A673 (cell line): ENCODE measurements around the gene HECTD4. TPM values are rescaled to one million over a fixed set of nuclear protein-coding genes. Genes with fewer than 3 reads are reported as not detected.

Source experiments
- BruUV-seq: library from RNA; stranded (reverse); fragments of 400-500 nt; replicated peaks from 2 replicates; lab custom pipeline; 2021; lab: Mats Ljungman, UMichigan
- CTCF ChIA-PET: fragments of 300-600 bp; sonication (Branson Sonifier 250); formaldehyde crosslinking; loops from one replicate; lab custom pipeline; 2022; ENCODE audit warnings: antibody characterized with exemption; lab: Charles Lee
- POLR2A ChIA-PET: fragments of 300-600 bp; sonication (Branson Sonifier 250); formaldehyde crosslinking; loops from one replicate; lab custom pipeline; 2022; ENCODE audit warnings: antibody characterized with exemption; ENCODE audit not compliant: low non-redundant PET; lab: Charles Lee
- DNase-seq: peaks from one replicate; pipeline ENCODE4 v3.0.0-alpha.2; 2015; ENCODE audit warnings: low spot score
- H3K27ac ChIP-seq: fragments of 200-600 bp; sonication (generic); 2 replicates; pipeline ENCODE4 v1.5.1; 2016; ENCODE audit warnings: mixed run types, low read depth, mild to moderate bottlenecking, mixed read lengths, antibody characterized with exemption, low read length; ENCODE audit not compliant: poor library complexity, severe bottlenecking
- H3K27me3 ChIP-seq: fragments of 200-600 bp; sonication (generic); replicated peaks from 2 replicates; pipeline ENCODE4 v1.6.1; 2017; ENCODE audit warnings: mixed run types, low read depth, mild to moderate bottlenecking, mixed read lengths, antibody characterized with exemption, low read length; ENCODE audit not compliant: insufficient read depth, poor library complexity
- H3K36me3 ChIP-seq: fragments of 200-600 bp; sonication (generic); 2 replicates; pipeline ENCODE4 v1.6.1; 2016; ENCODE audit warnings: mixed run types, mild to moderate bottlenecking, mixed read lengths, antibody characterized with exemption, low read length; ENCODE audit not compliant: insufficient read depth, poor library complexity, severe bottlenecking
- H3K4me1 ChIP-seq: fragments of 200-600 bp; sonication (generic); 2 replicates; pipeline ENCODE4 v1.6.1; 2017; ENCODE audit warnings: mixed run types, mild to moderate bottlenecking, mixed read lengths, antibody characterized with exemption, low read length; ENCODE audit not compliant: insufficient read depth, poor library complexity, severe bottlenecking
- H3K4me3 ChIP-seq: fragments of 200-600 bp; sonication (generic); 2 replicates; pipeline ENCODE4 v1.5.1; 2016; ENCODE audit warnings: low read depth, mixed run types, mild to moderate bottlenecking, mixed read lengths, low read length; ENCODE audit not compliant: poor library complexity, severe bottlenecking
- H3K9me3 ChIP-seq: fragments of 200-600 bp; sonication (generic); 2 replicates; pipeline ENCODE4 v1.6.1; 2016; ENCODE audit warnings: mixed run types, low read depth, mild to moderate bottlenecking, mixed read lengths, antibody characterized with exemption, low read length; ENCODE audit not compliant: poor library complexity, severe bottlenecking
- CTCF ChIP-seq: fragments of 300-800, 200-600 bp; sonication (generic); conservative IDR thresholded peaks from 2 replicates; pipeline ENCODE4 v1.5.1; 2017; ENCODE audit warnings: low read depth, mild to moderate bottlenecking, antibody characterized with exemption, low read length, moderate library complexity, mixed read lengths
- EZH2 ChIP-seq: fragments of 200-600 bp; sonication (generic); IDR thresholded peaks from 2 replicates; pipeline ENCODE4 v1.6.1; 2017; ENCODE audit warnings: borderline replicate concordance, low read depth, mild to moderate bottlenecking, mixed read lengths, antibody characterized with exemption, low read length; ENCODE audit not compliant: poor library complexity, severe bottlenecking
- intact Hi-C: fragments of 100-400 bp; cut with micrococcal nuclease; formaldehyde crosslinking; loops from one replicate; pipeline ENCODE4 v1.10.0; 2022; ENCODE audit not compliant: unreplicated experiment
- total RNA-seq: library from RNA; stranded (reverse); gene quantifications from 2 replicates; pipeline ENCODE4 v1.2.3, GENCODE V29; 2021

The HECTD4 gene
- total RNA-seq, 1 experiment from 2014 or later: 52.1 TPM

DNA sequence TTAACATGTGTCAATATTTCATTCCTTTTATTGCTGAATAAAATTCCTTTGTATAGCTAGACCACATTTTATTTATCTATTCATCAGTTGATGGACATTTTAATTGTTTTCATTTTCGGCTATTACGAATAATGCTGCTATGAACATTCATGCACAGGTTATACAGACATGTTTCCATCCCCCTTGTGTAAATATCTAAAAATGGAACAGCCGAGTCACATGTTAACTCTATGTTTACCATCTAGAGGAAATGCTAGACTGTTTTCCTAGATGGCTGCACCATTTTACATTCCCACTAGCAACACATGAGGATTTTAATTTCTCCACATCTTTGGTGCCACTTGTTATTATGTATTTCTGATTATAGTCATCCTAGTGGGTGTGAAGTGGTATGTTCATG, 49.2 kb downstream of the HECTD4 start:
- Histone ChIP-seq H3K4me3 (no peak overlapping the region), H3K36me3 (no peaks in the 10 kb centered on the region), H3K27ac (no peak overlapping the region), H3K27me3 (no peaks in the 10 kb centered on the region), H3K4me1 (peaks cover 11% of the 10 kb centered on the region), H3K9me3 (peaks cover 2% of the 10 kb centered on the region)
- intact Hi-C loops: loop anchor here (5.0 kb wide), 1 partner anchor 44 kb away; no protein-coding TSS in a partner anchor
- TF ChIP-seq CTCF (no peak), EZH2 (no peak)
- no TSS peak for BruUV-seq
- DNase-seq: no peak
- POLR2A ChIA-PET: no interaction called here
- CTCF ChIA-PET: no interaction called here

DNA sequence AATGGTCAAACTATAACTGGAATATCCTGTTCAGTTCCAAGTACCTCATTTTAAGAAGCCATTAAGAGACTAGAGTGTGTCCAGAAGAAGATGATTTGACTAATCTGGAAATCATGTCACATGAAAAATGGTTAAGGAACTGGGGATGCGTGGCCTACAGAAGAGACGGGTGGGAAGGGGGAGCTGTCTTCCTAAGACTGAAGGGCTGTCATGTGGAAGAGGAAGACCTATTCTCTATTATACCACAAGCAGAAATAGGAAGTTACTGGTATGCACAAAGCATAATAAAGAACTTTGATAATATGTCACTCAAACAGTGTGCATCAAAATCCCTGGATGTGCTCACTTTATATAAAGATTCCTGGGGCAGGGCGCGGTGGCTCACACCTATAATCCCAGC, 50.3 kb downstream of the HECTD4 start:
- POLR2A ChIA-PET: no interaction called here

DNA sequence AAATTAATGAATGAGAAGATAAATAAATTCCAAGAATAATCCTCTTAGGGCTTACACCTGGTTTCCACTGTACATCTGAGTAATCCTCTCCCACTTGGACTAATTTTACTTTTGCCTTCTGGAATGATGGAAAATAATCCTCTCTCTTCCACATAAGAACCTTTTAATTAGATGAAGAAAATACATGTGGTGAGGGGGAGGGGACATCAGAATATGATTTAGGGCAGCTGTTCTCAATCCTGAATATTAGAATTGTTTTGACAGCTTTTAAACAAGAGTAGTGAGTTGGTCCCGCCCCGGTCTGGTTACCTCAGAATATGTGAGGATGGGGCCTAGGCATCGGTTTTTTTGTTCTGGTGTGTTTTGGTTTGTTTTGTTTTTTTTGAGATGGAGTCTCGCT, 51.5 kb downstream of the HECTD4 start:
- H3K27ac ChIP-seq: no peak overlapping the region
- H3K27me3 ChIP-seq: no peaks in the 10 kb centered on the region
- no peaks in the 10 kb centered on the region for H3K9me3 ChIP-seq
- intact Hi-C loops: loop anchor here (5.0 kb wide), 1 partner anchor 47 kb away; no protein-coding TSS in a partner anchor
- H3K36me3 ChIP-seq: no peaks in the 10 kb centered on the region
- DNase-seq: no peak
- ChIA-PET POLR2A (no interaction called here), CTCF (no interaction called here)
- BruUV-seq: no TSS peak
- peaks cover 14% of the 10 kb centered on the region for H3K4me1 ChIP-seq
- no peak overlapping the region for H3K4me3 ChIP-seq
- TF ChIP-seq EZH2 (no peak), CTCF (no peak)

More for the DNA sequence above, 50.3 kb downstream of the HECTD4 start:
- no peaks in the 10 kb centered on the region for H3K36me3 ChIP-seq
- peaks cover 14% of the 10 kb centered on the region for H3K4me1 ChIP-seq
- intact Hi-C loops: loop anchor here (5.0 kb wide), 1 partner anchor 45 kb away; no protein-coding TSS in a partner anchor
- no TSS peak for BruUV-seq
- no peak for DNase-seq
- H3K27me3 ChIP-seq: no peaks in the 10 kb centered on the region
- CTCF ChIA-PET: no interaction called here
- TF ChIP-seq CTCF: no peak
- no peak for TF ChIP-seq EZH2
- H3K27ac ChIP-seq: no peak overlapping the region
- no peaks in the 10 kb centered on the region for H3K9me3 ChIP-seq
- H3K4me3 ChIP-seq: no peak overlapping the region
